GM19193 (cell line): ENCODE measurements around the gene SLC5A10.

Experiments used
- POLR2A ChIP-seq: IDR thresholded peaks from 4 replicates; pipeline ENCODE4 v1.6.1; 2011; ENCODE audit not compliant: insufficient read depth, insufficient read length; ENCODE audit errors: extremely low read depth

Gene SLC5A10

GRCh38 chr17:18937981-18938691 is 13.8 kb upstream of the SLC5A10 start:
- TF ChIP-seq POLR2A: no peak

DNA sequence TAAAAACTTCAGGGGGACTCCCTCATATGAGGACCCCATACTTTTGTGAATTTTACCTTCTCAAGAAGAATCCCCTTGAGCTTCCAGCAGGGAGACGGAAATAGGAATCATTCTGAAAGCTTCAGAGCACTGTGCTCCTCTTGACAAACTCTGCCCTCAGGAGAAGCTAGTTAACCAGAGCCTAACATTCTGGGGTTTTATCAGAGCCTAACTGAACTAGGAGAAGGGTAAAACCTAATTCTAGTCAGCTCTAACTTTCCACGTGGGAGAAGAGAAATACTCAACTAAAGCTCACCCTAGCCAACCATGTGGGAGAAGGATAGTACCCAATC is 13.3 kb upstream of the SLC5A10 start:
- TF ChIP-seq POLR2A: no peak

- no peak for TF ChIP-seq POLR2A
Measured at GRCh38 chr17:18944646-18945045, 7.3 kb upstream of the SLC5A10 start.

- no peak for TF ChIP-seq POLR2A
Measured at GRCh38 chr17:18946536-18946935, 5.4 kb upstream of the SLC5A10 start.

- no peak for TF ChIP-seq POLR2A
Measured at GRCh38 chr17:18947866-18948265, 4.1 kb upstream of the SLC5A10 start.

- no peak for TF ChIP-seq POLR2A
Measured at GRCh38 chr17:18948476-18949006, 3.4 kb upstream of the SLC5A10 start.

- TF ChIP-seq POLR2A: no peak
Measured at GRCh38 chr17:18949566-18949965, 2.4 kb upstream of the SLC5A10 start.

- no peak for TF ChIP-seq POLR2A
Measured at GRCh38 chr17:18950346-18950745, 1.6 kb upstream of the SLC5A10 start.

DNA sequence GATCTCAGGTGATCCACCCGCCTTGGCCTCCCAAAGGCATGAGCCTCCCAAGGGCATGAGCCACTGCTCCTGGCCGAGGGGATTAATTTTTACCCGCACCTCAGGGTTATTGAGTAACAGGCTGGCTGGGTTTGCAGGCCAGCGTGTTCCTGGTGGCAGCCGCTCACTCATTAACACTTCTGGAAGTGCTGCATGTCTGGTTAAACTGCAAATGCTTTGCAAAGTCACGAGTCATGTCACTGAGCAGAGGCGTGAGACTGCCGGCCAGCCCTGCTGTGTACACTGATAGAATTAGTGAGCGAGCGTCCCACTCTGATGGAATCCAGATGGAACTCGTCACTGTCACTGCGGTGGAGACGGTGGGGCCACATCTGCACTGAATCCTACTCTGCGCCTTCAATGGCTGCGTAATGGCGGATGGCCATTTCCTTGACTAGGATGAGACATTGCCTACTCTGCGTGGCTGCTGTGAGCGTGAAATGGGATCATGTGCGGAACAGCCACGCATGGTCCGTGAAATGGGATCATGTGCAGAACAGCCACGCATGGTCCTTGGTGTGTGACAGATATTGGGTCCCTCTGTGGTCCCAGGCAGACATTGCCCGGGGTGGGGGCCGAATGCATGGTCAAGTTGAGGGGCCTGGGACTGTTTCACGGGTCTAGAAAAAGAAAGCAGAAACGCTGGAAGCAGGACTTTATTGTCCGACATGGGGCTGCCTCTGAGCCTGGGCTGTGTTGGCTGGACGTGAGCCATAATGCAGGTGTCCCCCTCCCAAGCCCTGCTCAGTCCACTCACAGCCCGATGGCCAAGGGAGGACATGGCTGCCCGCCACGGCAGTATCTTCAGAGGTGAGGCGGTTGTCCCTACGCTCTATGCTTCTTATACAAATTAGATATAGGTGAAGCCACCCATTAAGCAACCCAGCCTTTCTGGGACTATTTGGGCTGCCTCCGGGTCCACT is 740 bp upstream of the SLC5A10 start:
- no peak for TF ChIP-seq POLR2A

GRCh38 chr17:18953231-18953728 is 1.3 kb downstream of the SLC5A10 start:
- no peak for TF ChIP-seq POLR2A

DNA sequence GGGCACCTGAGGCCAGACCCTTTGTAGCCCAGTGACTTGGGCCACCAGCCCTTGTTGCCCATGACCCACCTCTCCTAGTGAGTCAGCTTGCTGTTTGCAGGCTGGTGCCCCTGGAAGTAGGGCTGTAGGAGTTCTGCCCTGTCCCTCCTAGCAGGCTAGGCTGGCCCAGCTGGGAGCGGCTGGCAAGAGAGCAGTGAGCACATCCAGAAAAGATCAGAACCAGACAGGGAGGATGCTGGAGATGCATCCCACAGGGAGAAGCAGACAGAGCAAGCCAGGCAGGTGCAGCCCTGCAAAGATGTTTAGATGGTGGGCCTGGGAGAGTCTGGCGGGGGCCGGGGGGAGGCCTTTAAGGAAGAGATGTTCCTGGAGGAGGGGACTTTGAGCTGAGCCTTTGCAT is 2.4 kb downstream of the SLC5A10 start:
- no peak for TF ChIP-seq POLR2A

DNA sequence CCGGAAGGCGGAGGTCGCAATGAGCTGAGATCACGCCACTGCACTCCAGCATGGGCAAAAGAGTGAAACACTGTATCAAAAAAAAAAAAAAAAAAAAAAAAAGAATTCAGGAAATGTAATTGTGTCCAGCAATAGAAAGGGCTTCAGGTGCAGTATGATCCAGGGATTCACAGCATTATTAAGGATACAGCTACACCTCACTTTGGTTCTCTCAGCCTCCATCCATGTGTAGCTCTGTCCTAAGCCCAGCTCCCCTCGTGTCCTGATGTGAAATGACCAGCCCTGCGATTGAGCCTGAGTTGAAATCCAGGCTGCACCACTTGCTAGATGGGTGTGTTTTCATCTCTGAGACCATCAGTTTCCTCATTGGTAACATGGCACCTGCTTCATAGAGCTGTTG is 3.0 kb downstream of the SLC5A10 start:
- no peak for TF ChIP-seq POLR2A

- no peak for TF ChIP-seq POLR2A
Measured at GRCh38 chr17:18956581-18956980, 4.6 kb downstream of the SLC5A10 start.

DNA sequence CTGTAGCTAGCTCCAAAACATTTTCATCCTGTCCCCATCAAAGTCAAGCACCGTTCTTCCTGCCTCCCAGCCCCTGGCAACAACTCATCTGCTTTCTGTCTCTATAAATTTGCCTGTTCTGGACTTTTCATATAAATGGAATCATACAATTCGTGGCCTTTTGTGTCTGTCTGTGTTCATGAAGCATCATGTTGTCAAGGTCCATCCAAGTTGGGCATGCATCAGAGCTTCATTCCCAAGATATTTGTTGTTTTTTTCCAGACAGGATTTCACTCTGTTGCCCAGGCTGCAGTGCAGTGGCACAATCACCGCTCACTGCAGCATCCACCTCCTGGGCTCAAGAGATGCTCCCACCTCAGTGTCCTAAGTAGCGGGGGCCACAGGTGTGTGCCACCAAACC is 5.9 kb downstream of the SLC5A10 start:
- no peak for TF ChIP-seq POLR2A

DNA sequence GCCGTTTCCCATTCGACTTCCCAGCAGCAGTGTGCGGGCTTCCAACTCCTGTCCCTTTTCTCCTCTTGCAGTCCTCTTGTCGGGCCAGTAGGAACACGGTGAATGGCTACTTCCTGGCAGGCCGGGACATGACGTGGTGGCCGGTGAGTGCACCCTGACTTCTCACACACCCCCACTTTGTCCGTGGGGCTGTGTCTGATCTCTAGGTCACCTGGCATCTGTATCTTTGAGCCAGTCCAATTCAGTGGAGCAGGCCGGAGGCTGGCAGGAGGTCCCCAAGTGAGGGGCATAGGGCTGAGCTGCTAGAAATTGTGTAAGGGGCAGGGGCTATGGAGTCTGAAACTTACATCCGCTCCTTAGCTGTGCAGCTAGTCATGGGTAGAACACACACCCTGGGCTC is 6.6 kb downstream of the SLC5A10 start:
- no peak for TF ChIP-seq POLR2A
